Endothelial cell of umbilical vein (primary cell): ENCODE data around the gene EHMT1.

Experiments used
- CTCF ChIP-seq, 2 donors: IDR thresholded peaks; 1 replicate in 1 of 2; 2 replicates in 1 of 2; pipeline ENCODE4 v1.5.1; 2011; ENCODE audit warnings: low read length in 2 of 2, mild to moderate bottlenecking in 2 of 2, moderate library complexity in 2 of 2, control low read depth in 1 of 2, inconsistent platforms in 1 of 2, low read depth in 1 of 2; ENCODE audit not compliant: insufficient read depth in 1 of 2; ENCODE audit errors: extremely low read depth in 1 of 2
- EZH2 ChIP-seq: IDR thresholded peaks from 2 replicates; pipeline ENCODE4 v1.6.1; 2012; ENCODE audit warnings: borderline replicate concordance, low read depth, mild to moderate bottlenecking, moderate library complexity, low read length, inconsistent platforms; ENCODE audit not compliant: severe bottlenecking
- MAX ChIP-seq: IDR thresholded peaks from 2 replicates; pipeline ENCODE4 v1.6.1; 2011; ENCODE audit not compliant: insufficient read depth, insufficient read length
- POLR2A ChIP-seq: IDR thresholded peaks from 2 replicates; pipeline ENCODE4 v1.6.1; 2012; ENCODE audit warnings: low read depth, mild to moderate bottlenecking, control low read depth, low read length
- POLR2AphosphoS5 ChIP-seq: IDR thresholded peaks from 2 replicates; pipeline ENCODE4 v1.6.1; 2012; ENCODE audit warnings: low read depth, mild to moderate bottlenecking, control low read depth, low read length, moderate library complexity; ENCODE audit not compliant: insufficient read depth

GRCh38 chr9:137786511-137786920 lies 167.7 kb downstream of the EHMT1 start:
- TF ChIP-seq CTCF (IDR thresholded peaks at IDR 0.05; ENCODE audit: extremely low read depth in 1 of 2, insufficient read depth in 1 of 2, low read depth in 1 of 2, low read length in 2 of 2), result no peak
- TF ChIP-seq POLR2A, result no peak
- no peak for TF ChIP-seq EZH2
- no peak for TF ChIP-seq MAX
- TF ChIP-seq POLR2AphosphoS5, result no peak
